ENCODE data around the gene FBXO27. TPM values are rescaled to one million over a fixed set of nuclear protein-coding genes. Genes with fewer than 3 reads are reported as not detected.

FBXO27 gene
- total and polyA plus RNA-seq, 2 donors (not counting 1 experiment from before 2014, with no cell fraction given): 0.83 to 3.6 TPM

- Histone ChIP-seq H4K20me1 (ENCODE audit: control insufficient read depth, extremely low read depth, insufficient read depth, low read length) (no peaks in the 10 kb centered on the region), H3K4me2 (ENCODE audit: extremely low read depth, insufficient read depth, low read length) (no peak overlapping the region), H3K27ac (ENCODE audit: insufficient read depth, low read length) (no peak overlapping the region), H3K9ac (ENCODE audit: insufficient read depth, low read length) (no peak overlapping the region), H3K4me3 (replicated peaks in 1 of 4; ENCODE audit: control extremely low read depth in 1 of 4, insufficient read depth in 1 of 4, low read depth in 3 of 4, low read length in 4 of 4) (no peak overlapping the region), H3K79me2 (ENCODE audit: control insufficient read depth, insufficient read depth, low read length) (no peaks in the 10 kb centered on the region), H3K36me3 (ENCODE audit: control insufficient read depth, insufficient read depth, low read length) (no peaks in the 10 kb centered on the region), H3K27me3 (ENCODE audit: control insufficient read depth, insufficient read depth, low read length) (no peaks in the 10 kb centered on the region), H3K4me1 (ENCODE audit: control insufficient read depth, extremely low read depth, insufficient read depth, low read length) (no peaks in the 10 kb centered on the region), H2AFZ (ENCODE audit: low read length) (no peak overlapping the region), H3K9me3 (ENCODE audit: control insufficient read depth, insufficient read depth, low read depth, low read length) (no peaks in the 10 kb centered on the region)
- TF ChIP-seq EZH2 (IDR thresholded peaks at IDR 0.05; ENCODE audit: low read length, missing control alignments) (no peak), CTCF (conservative IDR thresholded peaks at IDR 0.05 in 1 of 2, IDR thresholded peaks at IDR 0.05 in 1 of 2; ENCODE audit: low read depth in 1 of 2, low read length in 2 of 2) (no peak)
- no peak for DNase-seq (ENCODE audit: low read depth in 2 of 2)
These were observed 14.7 kb upstream of the FBXO27 start for GRCh38 chr19:39047073-39047472.

DNA sequence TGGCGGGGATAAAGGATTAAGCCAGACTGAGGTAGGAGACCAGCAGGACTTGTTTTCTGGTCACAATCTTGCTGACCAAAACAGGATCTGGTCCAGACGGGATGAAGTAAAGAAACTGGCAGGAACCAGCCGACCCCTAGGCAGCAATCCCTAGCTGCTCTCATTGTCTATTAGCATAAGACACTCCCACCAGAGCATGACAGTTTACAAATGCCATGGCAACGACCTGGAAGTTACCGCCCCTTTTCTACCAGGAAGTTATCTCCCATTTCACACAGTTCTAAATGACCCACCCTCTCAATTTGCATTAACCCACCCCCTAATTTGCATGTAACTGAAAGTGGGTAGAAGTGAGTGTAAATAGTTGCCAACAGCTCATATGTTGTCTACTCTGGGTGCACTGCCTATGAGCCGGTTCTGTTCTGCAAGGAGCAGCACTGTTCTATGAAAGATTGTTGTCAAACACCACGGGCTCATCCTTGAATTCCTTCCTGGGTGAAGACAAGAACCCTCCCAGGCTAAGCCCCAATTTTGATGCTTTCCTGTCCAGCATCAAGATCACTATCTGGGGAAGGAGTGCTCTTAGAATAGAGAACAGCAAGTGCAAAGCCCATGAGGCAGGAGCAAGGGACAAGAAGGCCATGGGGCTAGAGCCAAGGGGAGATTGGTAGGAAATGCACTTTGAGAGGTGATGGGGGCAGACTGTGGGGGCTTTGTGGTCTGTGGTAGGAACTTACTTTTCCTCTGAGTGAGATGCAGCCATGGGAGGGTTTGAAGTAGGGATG lies 13.9 kb upstream of the FBXO27 start:
- TF ChIP-seq CTCF (conservative IDR thresholded peaks at IDR 0.05 in 1 of 2, IDR thresholded peaks at IDR 0.05 in 1 of 2; ENCODE audit: low read depth in 1 of 2, low read length in 2 of 2) (no peak), EZH2 (IDR thresholded peaks at IDR 0.05; ENCODE audit: low read length, missing control alignments) (no peak)
- no peak overlapping the region for H3K4me3 ChIP-seq (replicated peaks in 1 of 4; ENCODE audit: control extremely low read depth in 1 of 4, insufficient read depth in 1 of 4, low read depth in 3 of 4, low read length in 4 of 4)
- H2AFZ ChIP-seq (ENCODE audit: low read length): no peak overlapping the region
- no peaks in the 10 kb centered on the region for H3K36me3 ChIP-seq (ENCODE audit: control insufficient read depth, insufficient read depth, low read length)
- H3K9me3 ChIP-seq (ENCODE audit: control insufficient read depth, insufficient read depth, low read depth, low read length): no peaks in the 10 kb centered on the region
- H3K79me2 ChIP-seq (ENCODE audit: control insufficient read depth, insufficient read depth, low read length): no peaks in the 10 kb centered on the region
- no peak overlapping the region for H3K9ac ChIP-seq (ENCODE audit: insufficient read depth, low read length)
- no peaks in the 10 kb centered on the region for H4K20me1 ChIP-seq (ENCODE audit: control insufficient read depth, extremely low read depth, insufficient read depth, low read length)
- H3K4me2 ChIP-seq (ENCODE audit: extremely low read depth, insufficient read depth, low read length): no peak overlapping the region
- H3K4me1 ChIP-seq (ENCODE audit: control insufficient read depth, extremely low read depth, insufficient read depth, low read length): no peaks in the 10 kb centered on the region
- no peak overlapping the region for H3K27ac ChIP-seq (ENCODE audit: insufficient read depth, low read length)
- no peak for DNase-seq (ENCODE audit: low read depth in 2 of 2)
- H3K27me3 ChIP-seq (ENCODE audit: control insufficient read depth, insufficient read depth, low read length): no peaks in the 10 kb centered on the region

- Histone ChIP-seq H3K36me3 (ENCODE audit: control insufficient read depth, insufficient read depth, low read length) (no peaks in the 10 kb centered on the region), H4K20me1 (ENCODE audit: control insufficient read depth, extremely low read depth, insufficient read depth, low read length) (no peaks in the 10 kb centered on the region)
These were observed 13.2 kb upstream of the FBXO27 start for GRCh38 chr19:39045506-39045905.

More at GRCh38 chr19:39045506-39045905, 13.2 kb upstream of the FBXO27 start:
- no peaks in the 10 kb centered on the region for H3K27me3 ChIP-seq (ENCODE audit: control insufficient read depth, insufficient read depth, low read length)
- no peak for DNase-seq (ENCODE audit: low read depth in 2 of 2)
- H3K4me2 ChIP-seq (ENCODE audit: extremely low read depth, insufficient read depth, low read length): no peak overlapping the region
- H3K9ac ChIP-seq (ENCODE audit: insufficient read depth, low read length): no peak overlapping the region
- H3K9me3 ChIP-seq (ENCODE audit: control insufficient read depth, insufficient read depth, low read depth, low read length): no peaks in the 10 kb centered on the region
- no peak overlapping the region for H2AFZ ChIP-seq (ENCODE audit: low read length)
- TF ChIP-seq EZH2 (IDR thresholded peaks at IDR 0.05; ENCODE audit: low read length, missing control alignments) (no peak), CTCF (conservative IDR thresholded peaks at IDR 0.05 in 1 of 2, IDR thresholded peaks at IDR 0.05 in 1 of 2; ENCODE audit: low read depth in 1 of 2, low read length in 2 of 2) (no peak)
- H3K79me2 ChIP-seq (ENCODE audit: control insufficient read depth, insufficient read depth, low read length): no peaks in the 10 kb centered on the region
- no peak overlapping the region for H3K27ac ChIP-seq (ENCODE audit: insufficient read depth, low read length)
- no peak overlapping the region for H3K4me3 ChIP-seq (replicated peaks in 1 of 4; ENCODE audit: control extremely low read depth in 1 of 4, insufficient read depth in 1 of 4, low read depth in 3 of 4, low read length in 4 of 4)
- no peaks in the 10 kb centered on the region for H3K4me1 ChIP-seq (ENCODE audit: control insufficient read depth, extremely low read depth, insufficient read depth, low read length)
